Vagina (tissue), 2 donors: ENCODE results near the gene CUL5. TPM values are rescaled to one million over a fixed set of nuclear protein-coding genes. Genes with fewer than 3 reads are reported as not detected.
"Not testable (repeated sequence)": the region's sequence is repeated elsewhere in the genome, so short reads cannot be mapped to it uniquely, and the experiment has no call there.

Experiments
- DNase-seq, 2 donors: peaks; one replicate each; pipeline ENCODE4 v3.0.0-alpha.2; 2017; ENCODE audit errors: extremely low spot score in 2 of 2
- H3K27ac ChIP-seq: fragments of 200-600 bp; sonication (generic); one replicate; pipeline ENCODE4 v1.5.1; 2019
- H3K27me3 ChIP-seq: fragments of 200-600 bp; sonication (generic); one replicate; pipeline ENCODE4 v1.5.1; 2019
- H3K36me3 ChIP-seq, 2 donors: fragments of 200-600 bp; sonication (generic); one replicate each; pipeline ENCODE4 v1.5.1; 2017 to 2019
- H3K4me1 ChIP-seq: fragments of 200-600 bp; sonication (generic); one replicate; pipeline ENCODE4 v1.5.1; 2019
- H3K4me3 ChIP-seq, 2 donors: fragments of 200-600 bp; sonication (generic); 1 replicate in 1 of 2; 2 replicates in 1 of 2; pipeline ENCODE4 v1.5.1; 2016 to 2019
- H3K9me3 ChIP-seq: fragments of 200-600 bp; sonication (generic); one replicate; pipeline ENCODE4 v1.5.1; 2019
- POLR2A ChIP-seq, 2 donors: fragments of 450-650 bp; IDR thresholded peaks; one replicate each; pipeline ENCODE4 v1.6.1; 2017; ENCODE audit warnings: antibody characterized with exemption in 2 of 2, mild to moderate bottlenecking in 2 of 2, moderate library complexity in 2 of 2
- POLR2AphosphoS5 ChIP-seq, 2 donors: sonication (generic); formaldehyde crosslinking; IDR thresholded peaks; one replicate each; pipeline ENCODE4 v1.9.0; 2017; ENCODE audit warnings: antibody characterized with exemption in 2 of 2, mild to moderate bottlenecking in 2 of 2, low read depth in 1 of 2; ENCODE audit not compliant: insufficient read depth in 1 of 2
- intact Hi-C: fragments of 100-400 bp; cut with DNase I; formaldehyde crosslinking; loops from one replicate; pipeline ENCODE4 v1.15.1; 2023
- total RNA-seq: library from RNA; depleted of rRNA; stranded (reverse); fragments of >200 nt; gene quantifications from one replicate; pipeline ENCODE4 v1.2.3, GENCODE V29; 2016
- TF ChIP-seq, protein P1 (sequence below), 3 experiments: fragments of 450-650 bp in 2 of 3; fragments of 200-600 bp in 1 of 3; sonication (generic) in 1 of 3; IDR thresholded peaks; one replicate each; pipeline ENCODE4 v1.5.1; 2017 to 2019; ENCODE audit warnings: antibody characterized with exemption in 3 of 3, mild to moderate bottlenecking in 2 of 3, moderate library complexity in 2 of 3

The CUL5 gene
- total RNA-seq, 1 donor from 2014 or later: 31.2 TPM

DNA sequence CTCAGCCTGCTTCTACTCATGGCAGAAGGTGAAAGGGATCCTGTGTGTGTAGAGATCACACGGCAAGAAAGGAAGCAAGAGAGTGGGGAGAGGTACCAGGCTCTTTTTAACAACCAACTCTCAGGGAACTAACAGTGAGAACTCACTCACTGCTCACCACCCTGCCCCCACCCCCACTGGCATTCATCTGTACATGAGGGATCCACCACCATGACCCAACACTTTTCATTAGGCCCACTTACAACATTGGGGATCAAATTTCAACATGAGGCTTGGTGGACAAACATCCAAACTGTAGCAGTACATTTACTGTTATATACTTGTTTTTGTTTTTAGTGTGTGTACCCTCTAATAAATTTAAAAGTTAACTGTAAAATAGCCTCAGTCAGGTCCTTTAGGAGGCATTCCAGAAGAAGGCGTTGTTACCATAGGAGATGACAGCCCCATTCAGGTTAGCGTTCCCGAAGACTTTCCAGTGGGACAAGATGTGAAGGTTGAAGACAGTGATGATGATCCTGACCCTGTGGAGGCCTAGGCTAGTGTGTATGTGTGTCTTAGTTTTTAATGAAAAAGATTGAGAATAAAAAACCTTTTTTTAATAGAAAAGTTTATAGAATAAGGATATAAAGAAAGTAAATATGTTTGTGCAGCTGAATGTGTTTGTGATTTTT lies 11.3 kb downstream of the CUL5 start:
- Histone ChIP-seq H3K36me3 (no peaks in the 10 kb centered on the region), H3K27ac (no peak overlapping the region), H3K4me1 (peaks cover 38% of the 10 kb centered on the region), H3K4me3 (no peak overlapping the region), H3K9me3 (no peaks in the 10 kb centered on the region), H3K27me3 (no peaks in the 10 kb centered on the region)
- TF ChIP-seq, protein P1, sequence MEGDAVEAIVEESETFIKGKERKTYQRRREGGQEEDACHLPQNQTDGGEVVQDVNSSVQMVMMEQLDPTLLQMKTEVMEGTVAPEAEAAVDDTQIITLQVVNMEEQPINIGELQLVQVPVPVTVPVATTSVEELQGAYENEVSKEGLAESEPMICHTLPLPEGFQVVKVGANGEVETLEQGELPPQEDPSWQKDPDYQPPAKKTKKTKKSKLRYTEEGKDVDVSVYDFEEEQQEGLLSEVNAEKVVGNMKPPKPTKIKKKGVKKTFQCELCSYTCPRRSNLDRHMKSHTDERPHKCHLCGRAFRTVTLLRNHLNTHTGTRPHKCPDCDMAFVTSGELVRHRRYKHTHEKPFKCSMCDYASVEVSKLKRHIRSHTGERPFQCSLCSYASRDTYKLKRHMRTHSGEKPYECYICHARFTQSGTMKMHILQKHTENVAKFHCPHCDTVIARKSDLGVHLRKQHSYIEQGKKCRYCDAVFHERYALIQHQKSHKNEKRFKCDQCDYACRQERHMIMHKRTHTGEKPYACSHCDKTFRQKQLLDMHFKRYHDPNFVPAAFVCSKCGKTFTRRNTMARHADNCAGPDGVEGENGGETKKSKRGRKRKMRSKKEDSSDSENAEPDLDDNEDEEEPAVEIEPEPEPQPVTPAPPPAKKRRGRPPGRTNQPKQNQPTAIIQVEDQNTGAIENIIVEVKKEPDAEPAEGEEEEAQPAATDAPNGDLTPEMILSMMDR (IDR thresholded peaks at IDR 0.05): no peak
- no peak for TF ChIP-seq POLR2AphosphoS5 (IDR thresholded peaks at IDR 0.05; ENCODE audit: insufficient read depth in 1 of 2, low read depth in 1 of 2)
- no peak for DNase-seq
- intact Hi-C loops: no loop called here

DNA sequence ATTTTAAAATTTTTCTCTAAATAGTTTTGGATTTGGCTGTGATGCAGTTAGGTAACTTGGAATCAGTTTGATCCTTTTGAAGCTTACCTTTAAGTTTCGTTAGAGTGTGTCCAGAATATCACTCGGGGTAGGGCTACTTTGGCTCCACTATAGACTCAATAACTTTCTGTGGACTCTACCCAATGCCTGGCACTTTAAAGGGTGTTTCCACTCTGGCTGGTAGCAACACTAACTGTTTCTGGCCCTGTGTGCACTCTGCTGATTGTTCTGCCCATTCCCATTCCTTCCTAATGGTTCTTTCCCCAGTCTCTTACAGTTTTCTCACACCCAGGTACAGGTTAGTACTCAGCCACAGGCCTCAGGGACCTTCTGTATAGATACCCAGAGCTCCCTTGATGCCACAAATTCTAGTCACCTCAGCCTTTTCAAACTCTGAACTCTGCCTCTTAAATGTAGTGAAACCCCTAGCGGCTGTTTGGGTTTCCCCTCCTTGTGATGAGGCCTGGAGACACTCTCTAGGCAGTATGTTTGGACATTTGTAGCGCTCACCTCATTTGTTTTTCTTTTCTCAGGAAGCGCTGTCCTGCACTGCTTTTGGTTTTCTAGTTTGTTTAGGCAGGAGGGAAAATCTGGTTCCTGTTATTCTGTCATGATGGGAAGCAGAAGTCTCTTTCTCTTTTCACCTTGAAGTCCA lies 16.8 kb downstream of the CUL5 start:
- Histone ChIP-seq H3K36me3 (no peaks in the 10 kb centered on the region), H3K4me1 (peaks cover 23% of the 10 kb centered on the region), H3K27ac (no peak overlapping the region), H3K4me3 (no peak overlapping the region), H3K9me3 (no peaks in the 10 kb centered on the region), H3K27me3 (no peaks in the 10 kb centered on the region)
- intact Hi-C loops: no loop called here
- TF ChIP-seq POLR2AphosphoS5 (IDR thresholded peaks at IDR 0.05; ENCODE audit: insufficient read depth in 1 of 2, low read depth in 1 of 2): no peak
- TF ChIP-seq, protein P1 (IDR thresholded peaks at IDR 0.05): no peak
- TF ChIP-seq POLR2A (IDR thresholded peaks at IDR 0.05): no peak
- DNase-seq: no peak

DNA sequence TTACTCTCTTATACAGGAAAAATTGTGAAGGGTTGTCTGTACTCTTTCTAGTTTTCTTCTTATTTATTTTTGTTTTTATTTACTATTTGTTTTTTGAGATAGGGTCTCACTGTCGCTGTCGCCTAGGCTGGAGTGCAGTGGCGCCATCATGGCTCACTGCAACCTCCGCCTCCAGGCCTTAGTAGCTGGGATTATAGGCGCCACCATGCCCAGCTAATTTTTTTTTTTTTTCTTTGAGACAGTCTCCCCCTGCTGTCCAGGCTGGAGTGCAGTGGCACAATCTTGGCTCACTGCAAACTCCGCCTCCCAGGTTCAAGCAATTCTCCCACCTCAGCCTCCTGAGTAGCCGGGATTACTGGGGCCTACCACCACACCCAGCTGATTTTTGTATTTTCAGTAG lies 18.4 kb downstream of the CUL5 start:
- intact Hi-C loops: no loop called here
- TF ChIP-seq POLR2A (IDR thresholded peaks at IDR 0.05) (no peak), POLR2AphosphoS5 (IDR thresholded peaks at IDR 0.05; ENCODE audit: insufficient read depth in 1 of 2, low read depth in 1 of 2) (no peak)
- DNase-seq: no peak
- H3K9me3 ChIP-seq: no peaks in the 10 kb centered on the region
- H3K27ac ChIP-seq: no peak overlapping the region
- H3K4me1 ChIP-seq: peaks cover 23% of the 10 kb centered on the region
- H3K27me3 ChIP-seq: no peaks in the 10 kb centered on the region
- no peak overlapping the region for H3K4me3 ChIP-seq
- H3K36me3 ChIP-seq: no peaks in the 10 kb centered on the region

DNA sequence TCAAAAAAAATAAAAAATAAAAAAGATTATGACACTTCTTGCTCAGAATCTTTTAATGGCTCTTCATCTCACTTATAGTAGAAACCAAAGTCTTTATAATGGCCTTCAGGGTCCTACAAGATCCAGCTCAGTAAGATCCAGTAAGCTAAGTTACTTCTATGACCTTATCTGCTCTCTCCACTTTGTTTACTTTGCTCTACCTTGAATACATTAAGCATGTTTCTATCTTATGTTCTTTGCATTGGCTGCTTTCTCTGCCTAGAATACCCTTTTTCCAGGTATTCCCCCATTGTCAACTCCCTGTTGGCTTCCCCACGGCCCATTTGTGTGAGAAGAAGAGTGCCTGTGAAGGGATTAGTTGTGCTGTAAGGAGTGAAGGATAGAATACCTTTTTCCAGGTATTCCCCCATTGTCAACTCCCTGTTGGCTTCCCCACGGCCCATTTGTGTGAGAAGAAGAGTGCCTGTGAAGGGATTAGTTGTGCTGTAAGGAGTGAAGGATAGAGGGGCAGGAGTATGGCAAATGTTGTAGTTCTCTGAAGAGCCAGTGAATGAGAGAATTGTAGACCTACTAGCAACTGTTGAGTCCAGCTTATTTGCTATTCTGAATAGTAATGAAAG lies 20.2 kb downstream of the CUL5 start:
- H3K4me3 ChIP-seq, H3K9me3 ChIP-seq, H3K27ac ChIP-seq, H3K36me3 ChIP-seq, intact Hi-C loops, DNase-seq, H3K27me3 ChIP-seq: not testable (repeated sequence)
- H3K4me1 ChIP-seq: peaks cover 16% of the 10 kb centered on the region

DNA sequence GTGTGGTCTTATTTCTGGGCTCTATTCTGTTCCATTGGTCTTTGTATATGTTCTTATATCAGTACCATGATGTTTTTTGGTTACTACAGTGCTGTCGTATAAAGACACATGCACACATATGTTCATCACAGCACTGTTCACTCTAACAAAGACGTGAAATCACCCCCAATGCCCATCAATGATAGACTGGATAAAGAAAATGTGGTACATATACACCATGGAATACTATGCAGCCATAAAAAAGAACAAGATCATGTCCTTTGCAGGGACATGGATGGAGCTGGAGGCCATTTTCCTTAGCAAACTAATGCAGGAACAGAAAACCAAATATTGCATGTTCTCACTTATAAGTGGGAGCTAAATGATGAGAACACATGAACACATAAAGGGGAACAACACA lies 22.9 kb downstream of the CUL5 start:
- DNase-seq, intact Hi-C loops, H3K27me3 ChIP-seq, H3K36me3 ChIP-seq, H3K4me3 ChIP-seq, H3K9me3 ChIP-seq, H3K4me1 ChIP-seq, H3K27ac ChIP-seq: not testable (repeated sequence)

DNA sequence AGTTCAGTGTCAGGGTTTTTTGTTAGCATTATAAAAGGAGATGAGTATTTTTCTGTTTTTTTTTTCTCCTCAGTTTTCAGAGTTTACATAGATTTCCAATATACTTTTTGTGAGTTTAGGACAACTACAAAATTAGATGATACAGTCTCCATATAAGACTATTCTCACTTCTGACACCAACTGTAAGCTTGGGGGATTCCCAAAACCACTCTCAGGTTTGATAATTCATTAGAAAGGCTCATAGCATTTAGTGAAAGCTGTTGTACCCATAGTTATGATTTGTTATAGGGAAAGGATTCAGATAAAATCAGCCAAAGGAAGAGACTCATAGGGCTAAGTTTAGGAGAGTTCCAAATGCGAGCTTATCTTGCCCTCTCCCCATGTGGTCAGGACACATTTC lies 24.1 kb downstream of the CUL5 start:
- Histone ChIP-seq H3K4me3 (no peak overlapping the region), H3K27ac (no peak overlapping the region), H3K27me3 (no peaks in the 10 kb centered on the region), H3K9me3 (no peaks in the 10 kb centered on the region), H3K36me3 (peaks cover 0 to 9% of the 10 kb centered on the region in 2 donors), H3K4me1 (no peaks in the 10 kb centered on the region)
- DNase-seq: no peak
- TF ChIP-seq, protein P1 (IDR thresholded peaks at IDR 0.05): no peak
- TF ChIP-seq POLR2AphosphoS5 (IDR thresholded peaks at IDR 0.05; ENCODE audit: insufficient read depth in 1 of 2, low read depth in 1 of 2) (no peak), POLR2A (IDR thresholded peaks at IDR 0.05) (no peak)
- intact Hi-C loops: no loop called here
